ENCODE measurements around the gene ZBTB48. TPM values are rescaled to one million over a fixed set of nuclear protein-coding genes. Genes with fewer than 3 reads are reported as not detected.

Gene ZBTB48
- total RNA-seq, 1 donor from 2014 or later = 20.0 TPM

GRCh38 chr1:6569033-6569432, 10.8 kb upstream of the ZBTB48 start:
- Mint-ChIP-seq H3K4me1 (ENCODE audit: low read depth, unreplicated experiment) (peaks cover 7% of the 10 kb centered on the region), H3K27ac (ENCODE audit: unreplicated experiment) (no peak overlapping the region), H3K4me3 (ENCODE audit: unreplicated experiment) (no peak overlapping the region), H3K27me3 (ENCODE audit: low read depth, unreplicated experiment) (peaks cover 37% of the 10 kb centered on the region), H3K36me3 (ENCODE audit: low read depth, unreplicated experiment) (no peaks in the 10 kb centered on the region), H3K9me3 (ENCODE audit: unreplicated experiment) (peaks cover 4% of the 10 kb centered on the region)
- Histone ChIP-seq H2AFZ (ENCODE audit: low read depth, low read length) (no peak overlapping the region), H4K20me1 (ENCODE audit: insufficient read depth, low read length) (no peaks in the 10 kb centered on the region), H3K4me2 (ENCODE audit: low read length) (no peak overlapping the region), H3K36me3 (ENCODE audit: insufficient read depth, low read length) (no peaks in the 10 kb centered on the region), H3K9ac (ENCODE audit: low read length) (no peak overlapping the region), H3K27me3 (ENCODE audit: insufficient read depth, low read length) (peaks cover 8% of the 10 kb centered on the region), H3K9me3 (ENCODE audit: insufficient read depth, low read depth, low read length) (peaks cover 5% of the 10 kb centered on the region), H3K4me1 (ENCODE audit: insufficient read depth, low read length) (no peaks in the 10 kb centered on the region), H3K27ac (ENCODE audit: low read depth, low read length) (no peak overlapping the region), H3K4me3 (ENCODE audit: insufficient read depth, low read depth, low read length) (no peak overlapping the region), H3K79me2 (ENCODE audit: insufficient read depth, low read length) (no peaks in the 10 kb centered on the region)
- FAIRE-seq (no peak), DNase-seq (ENCODE audit: low read depth) (no peak)
- no peak for TF ChIP-seq EZH2 (IDR thresholded peaks at IDR 0.05; ENCODE audit: insufficient read depth, low read length)
- no peak for TF ChIP-seq CTCF (IDR thresholded peaks at IDR 0.05; ENCODE audit: insufficient read depth, low read depth, low read length)

GRCh38 chr1:6570100-6570499, 9.7 kb upstream of the ZBTB48 start:
- Histone ChIP-seq H4K20me1 (ENCODE audit: insufficient read depth, low read length) (no peaks in the 10 kb centered on the region), H3K36me3 (ENCODE audit: insufficient read depth, low read length) (no peaks in the 10 kb centered on the region), H3K9me3 (ENCODE audit: insufficient read depth, low read depth, low read length) (peaks cover 5% of the 10 kb centered on the region), H3K4me2 (ENCODE audit: low read length) (no peak overlapping the region), H2AFZ (ENCODE audit: low read depth, low read length) (no peak overlapping the region), H3K9ac (ENCODE audit: low read length) (no peak overlapping the region), H3K4me1 (ENCODE audit: insufficient read depth, low read length) (no peaks in the 10 kb centered on the region), H3K27me3 (ENCODE audit: insufficient read depth, low read length) (peaks cover 7% of the 10 kb centered on the region), H3K27ac (ENCODE audit: low read depth, low read length) (no peak overlapping the region), H3K4me3 (ENCODE audit: insufficient read depth, low read depth, low read length) (no peak overlapping the region), H3K79me2 (ENCODE audit: insufficient read depth, low read length) (no peaks in the 10 kb centered on the region)
- peaks cover 37% of the 10 kb centered on the region for H3K27me3 Mint-ChIP-seq (ENCODE audit: low read depth, unreplicated experiment)
- TF ChIP-seq EZH2 (IDR thresholded peaks at IDR 0.05; ENCODE audit: insufficient read depth, low read length) (no peak), CTCF (IDR thresholded peaks at IDR 0.05; ENCODE audit: insufficient read depth, low read depth, low read length) (no peak)
- peaks cover 9% of the 10 kb centered on the region for H3K4me1 Mint-ChIP-seq (ENCODE audit: low read depth, unreplicated experiment)
- no peak for FAIRE-seq
- DNase-seq (ENCODE audit: low read depth) = no peak
- H3K36me3 Mint-ChIP-seq (ENCODE audit: low read depth, unreplicated experiment) = no peaks in the 10 kb centered on the region
- H3K27ac Mint-ChIP-seq (ENCODE audit: unreplicated experiment) = no peak overlapping the region
- H3K4me3 Mint-ChIP-seq (ENCODE audit: unreplicated experiment) = no peak overlapping the region
- peaks cover 4% of the 10 kb centered on the region for H3K9me3 Mint-ChIP-seq (ENCODE audit: unreplicated experiment)

GRCh38 chr1:6570987-6571386, 8.8 kb upstream of the ZBTB48 start:
- Histone ChIP-seq H3K36me3 (ENCODE audit: insufficient read depth, low read length) (no peaks in the 10 kb centered on the region), H3K4me2 (ENCODE audit: low read length) (no peak overlapping the region), H2AFZ (ENCODE audit: low read depth, low read length) (no peak overlapping the region), H4K20me1 (ENCODE audit: insufficient read depth, low read length) (no peaks in the 10 kb centered on the region), H3K4me3 (ENCODE audit: insufficient read depth, low read depth, low read length) (no peak overlapping the region), H3K27ac (ENCODE audit: low read depth, low read length) (no peak overlapping the region), H3K9ac (ENCODE audit: low read length) (no peak overlapping the region), H3K27me3 (ENCODE audit: insufficient read depth, low read length) (peaks cover 3% of the 10 kb centered on the region), H3K9me3 (ENCODE audit: insufficient read depth, low read depth, low read length) (peaks cover 5% of the 10 kb centered on the region), H3K4me1 (ENCODE audit: insufficient read depth, low read length) (no peaks in the 10 kb centered on the region), H3K79me2 (ENCODE audit: insufficient read depth, low read length) (no peaks in the 10 kb centered on the region)
- H3K36me3 Mint-ChIP-seq (ENCODE audit: low read depth, unreplicated experiment) = no peaks in the 10 kb centered on the region
- no peak overlapping the region for H3K27ac Mint-ChIP-seq (ENCODE audit: unreplicated experiment)
- DNase-seq (ENCODE audit: low read depth) (no peak), FAIRE-seq (no peak)
- TF ChIP-seq EZH2 (IDR thresholded peaks at IDR 0.05; ENCODE audit: insufficient read depth, low read length) = no peak
- TF ChIP-seq CTCF (IDR thresholded peaks at IDR 0.05; ENCODE audit: insufficient read depth, low read depth, low read length) = no peak
- H3K9me3 Mint-ChIP-seq (ENCODE audit: unreplicated experiment) = peaks cover 4% of the 10 kb centered on the region
- H3K27me3 Mint-ChIP-seq (ENCODE audit: low read depth, unreplicated experiment) = peaks cover 37% of the 10 kb centered on the region
- no peak overlapping the region for H3K4me3 Mint-ChIP-seq (ENCODE audit: unreplicated experiment)
- H3K4me1 Mint-ChIP-seq (ENCODE audit: low read depth, unreplicated experiment) = peaks cover 9% of the 10 kb centered on the region

Measured in astrocyte (in vitro differentiated cells and primary cell).